Measurements from ENCODE around the gene DNAH3. TPM values are rescaled to one million over a fixed set of nuclear protein-coding genes. Genes with fewer than 3 reads are reported as not detected.

DNAH3 gene
- total and polyA plus RNA-seq, 2 of the 8 experiments (the other 6 are each of a cell fraction or from before 2014, with no cell fraction given): 0.57 to 0.71 TPM

DNA sequence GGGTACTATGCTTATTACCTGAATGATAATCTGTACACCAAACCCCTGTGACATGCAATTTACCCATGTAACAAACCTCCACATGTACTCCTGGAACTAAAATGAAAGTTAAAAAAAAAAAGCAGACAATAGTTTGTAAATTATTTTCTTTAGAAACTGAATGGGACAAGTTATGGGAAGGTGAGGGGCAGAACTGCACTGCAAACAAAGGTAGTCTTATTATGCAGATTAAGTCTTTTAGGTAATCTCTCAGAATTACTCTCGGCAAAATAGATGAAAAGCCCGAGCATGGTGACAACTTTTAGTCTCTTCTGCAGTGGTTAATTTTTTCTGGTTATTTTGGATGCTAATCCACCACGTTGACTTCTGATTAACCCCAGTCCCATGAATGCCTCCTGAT, 33.3 kb upstream of the DNAH3 start (continued):
- TF ChIP-seq TAF1 (IDR thresholded peaks at IDR 0.05; ENCODE audit: low read depth, low read length) (no peak), CBX5 (IDR thresholded peaks at IDR 0.05; ENCODE audit: low read depth, low read length) (no peak), GABPA (IDR thresholded peaks at IDR 0.05; ENCODE audit: borderline replicate concordance, insufficient read depth, low read length) (no peak)

All from H1 (cell line).